ENCODE measurements around the gene BLVRB. TPM values are rescaled to one million over a fixed set of nuclear protein-coding genes. Genes with fewer than 3 reads are reported as not detected.

BLVRB gene
- total and polyA plus RNA-seq, 2 donors (not counting 3 experiments of a cell fraction or from before 2014, with no cell fraction given), result 30.8 to 113 TPM

DNA sequence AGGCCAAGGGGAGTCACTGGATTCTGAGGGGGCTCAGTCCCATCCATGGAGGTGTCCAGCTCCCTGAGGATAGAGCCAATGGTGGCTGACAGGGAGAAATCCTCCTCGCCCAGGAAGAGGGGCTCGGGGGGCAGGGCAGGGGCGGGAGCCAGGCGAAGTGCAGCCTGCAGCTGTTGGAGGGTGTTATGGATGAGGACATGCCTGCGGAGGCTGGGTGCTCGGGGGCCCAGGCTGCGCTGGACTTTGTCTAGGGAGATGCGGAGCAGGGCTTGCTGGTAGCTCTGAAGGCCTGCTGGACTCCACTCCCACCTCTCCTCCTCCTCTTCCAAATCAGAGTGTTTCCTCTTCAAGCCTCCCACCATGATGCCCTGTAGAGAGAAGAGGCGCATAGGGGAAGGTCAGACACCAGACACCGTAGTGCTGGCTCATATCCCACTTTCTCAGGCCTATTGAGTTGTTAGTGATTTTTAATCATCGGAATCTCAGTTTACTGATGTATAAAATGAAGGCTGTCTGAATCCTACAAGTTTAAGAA, 23.8 kb downstream of the BLVRB start:
- no peak overlapping the region for H3K27ac ChIP-seq (ENCODE audit: insufficient read depth, low read depth, low read length)

More for the DNA sequence above, 23.8 kb downstream of the BLVRB start:
- ChIA-PET CTCF (interaction anchor here (2.2 to 4.1 kb wide), 2 partner anchors 15 to 21 kb away, joined by 14 to 37 read pairs; partner anchors contain the start of gene SERTAD1), POLR2A (no interaction called here)
- Histone ChIP-seq H3K4me2 (ENCODE audit: insufficient read depth, low read length) (peak overlapping the region; percentile 65), H2AFZ (ENCODE audit: low read depth, low read length) (no peak overlapping the region), H3K79me2 (ENCODE audit: control insufficient read depth, insufficient read depth, low read length) (peaks cover 29% of the 10 kb centered on the region), H3K4me3 (replicated peaks in 1 of 3; ENCODE audit: insufficient read depth in 1 of 3, low read depth in 1 of 3, low read length in 3 of 3) (no peak overlapping the region), H3K4me1 (ENCODE audit: control insufficient read depth, extremely low read depth, insufficient read depth, low read length) (peaks cover 9% of the 10 kb centered on the region), H3K9me1 (replicated peaks; ENCODE audit: control insufficient read depth, extremely low read depth, insufficient read depth, low read length) (no peaks in the 10 kb centered on the region), H4K20me1 (replicated peaks; ENCODE audit: control insufficient read depth, extremely low read depth, insufficient read depth, low read length) (no peaks in the 10 kb centered on the region), H3K9ac (replicated peaks; ENCODE audit: extremely low read depth, insufficient read depth, low read length) (peak overlapping the region; percentile 50), H3K36me3 (ENCODE audit: control insufficient read depth in 2 of 2, extremely low read depth in 1 of 2, insufficient read depth in 2 of 2, low read length in 2 of 2) (peaks cover 9 to 12% of the 10 kb centered on the region in 2 experiments), H3K9me3 (replicated peaks; ENCODE audit: control insufficient read depth, insufficient read depth, low read length) (no peaks in the 10 kb centered on the region), H3K27me3 (ENCODE audit: control insufficient read depth in 2 of 2, insufficient read depth in 2 of 2, low read length in 2 of 2) (no peaks in the 10 kb centered on the region)
- TF ChIP-seq FOS (IDR thresholded peaks at IDR 0.05; ENCODE audit: borderline replicate concordance, insufficient read depth, low read length) (no peak), JUN (IDR thresholded peaks at IDR 0.05; ENCODE audit: borderline replicate concordance, insufficient read depth, insufficient read length, low read depth) (no peak), EZH2 (IDR thresholded peaks at IDR 0.05; ENCODE audit: borderline replicate concordance, low read depth, low read length, severe bottlenecking) (no peak), GATA2 (IDR thresholded peaks at IDR 0.05; ENCODE audit: insufficient read depth, insufficient read length, low read depth, low read length) (no peak), CTCF (IDR thresholded peaks at IDR 0.05; ENCODE audit: extremely low read depth in 1 of 2, insufficient read depth in 1 of 2, low read depth in 1 of 2, low read length in 2 of 2) (no peak)
- TF ChIP-seq, protein P1, sequence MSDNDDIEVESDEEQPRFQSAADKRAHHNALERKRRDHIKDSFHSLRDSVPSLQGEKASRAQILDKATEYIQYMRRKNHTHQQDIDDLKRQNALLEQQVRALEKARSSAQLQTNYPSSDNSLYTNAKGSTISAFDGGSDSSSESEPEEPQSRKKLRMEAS (IDR thresholded peaks at IDR 0.05; ENCODE audit: insufficient read depth, insufficient read length), result no peak
- dilution Hi-C loops (cut with MboI; ENCODE audit: extremely low pct_ligation_motif_present, low sequenced_read_pairs) (no loop called here), intact Hi-C loops (cut with micrococcal nuclease) (loop anchor here (5.0 to 10.0 kb wide), 2 partner anchors 156 to 363 kb away; no protein-coding TSS in a partner anchor)
- DNase-seq (ENCODE audit: low read depth, low spot score) (no peak), FAIRE-seq (no peak)
- no TSS peak for BruUV-seq (replicated peaks)
